H9 (cell line): ENCODE data around the gene INSC. TPM values are rescaled to one million over a fixed set of nuclear protein-coding genes. Genes with fewer than 3 reads are reported as not detected.

Source experiments
- DNase-seq: peaks from one replicate; pipeline ENCODE4 v3.0.0-alpha.2; 2017
- H2AFZ ChIP-seq: one replicate; pipeline ENCODE4 v1.6.1; 2013; ENCODE audit warnings: mild to moderate bottlenecking, low read length, control low read depth, moderate library complexity
- H2AK5ac ChIP-seq: 2 replicates; pipeline ENCODE4 v1.6.1; 2013; ENCODE audit warnings: low read length, control low read depth, mixed read lengths; ENCODE audit not compliant: insufficient read length
- H2BK120ac ChIP-seq: one replicate; pipeline ENCODE4 v1.6.1; 2013; ENCODE audit warnings: low read depth, mild to moderate bottlenecking, low read length, control low read depth, inconsistent platforms; ENCODE audit not compliant: poor library complexity, severe bottlenecking
- H2BK12ac ChIP-seq: 2 replicates; pipeline ENCODE4 v1.6.1; 2013; ENCODE audit warnings: low read length, control low read depth, mixed read lengths, low read depth; ENCODE audit not compliant: insufficient read length
- H2BK15ac ChIP-seq: 2 replicates; pipeline ENCODE4 v1.6.1; 2013; ENCODE audit warnings: low read depth, low read length, control low read depth
- H2BK20ac ChIP-seq: one replicate; pipeline ENCODE4 v1.6.1; 2013; ENCODE audit warnings: low read depth, mild to moderate bottlenecking, low read length, control low read depth, inconsistent platforms; ENCODE audit not compliant: poor library complexity, severe bottlenecking
- H2BK5ac ChIP-seq: 2 replicates; pipeline ENCODE4 v1.6.1; 2013; ENCODE audit warnings: low read length, control low read depth, mixed read lengths; ENCODE audit not compliant: insufficient read length
- H3K14ac ChIP-seq: 2 replicates; pipeline ENCODE4 v1.6.1; 2013; ENCODE audit warnings: low read length, control low read depth; ENCODE audit not compliant: insufficient read depth
- H3K18ac ChIP-seq: 2 replicates; pipeline ENCODE4 v1.6.1; 2013; ENCODE audit warnings: low read depth, mild to moderate bottlenecking, mixed read lengths, low read length, control low read depth; ENCODE audit not compliant: insufficient read length
- H3K23ac ChIP-seq: 2 replicates; pipeline ENCODE4 v1.6.1; 2013; ENCODE audit warnings: low read length, control low read depth, mixed read lengths, low read depth; ENCODE audit not compliant: insufficient read length
- H3K23me2 ChIP-seq: 2 replicates; pipeline ENCODE4 v1.6.1; 2013; ENCODE audit warnings: low read depth, mild to moderate bottlenecking, mixed read lengths, low read length, control low read depth; ENCODE audit not compliant: insufficient read length, poor library complexity, severe bottlenecking
- H3K27ac ChIP-seq: 2 replicates; pipeline ENCODE4 v1.5.1; 2013; ENCODE audit warnings: low read length, control low read depth, mixed read lengths, low read depth; ENCODE audit not compliant: insufficient read length
- H3K27me3 ChIP-seq: 2 replicates; pipeline ENCODE4 v1.6.1; 2013; ENCODE audit warnings: low read length, control low read depth, inconsistent platforms; ENCODE audit not compliant: insufficient read depth
- H3K4ac ChIP-seq: 2 replicates; pipeline ENCODE4 v1.6.1; 2013; ENCODE audit warnings: low read depth, mild to moderate bottlenecking, control low read depth, inconsistent platforms, low read length, moderate library complexity
- H3K4me1 ChIP-seq: 2 replicates; pipeline ENCODE4 v1.6.1; 2013; ENCODE audit warnings: low read length, control low read depth, inconsistent platforms; ENCODE audit not compliant: insufficient read depth
- H3K4me2 ChIP-seq: 2 replicates; pipeline ENCODE4 v1.6.1; 2013; ENCODE audit warnings: low read length, control low read depth, mixed read lengths; ENCODE audit not compliant: insufficient read length, insufficient read depth
- H3K56ac ChIP-seq: 2 replicates; pipeline ENCODE4 v1.6.1; 2013; ENCODE audit warnings: low read depth, mild to moderate bottlenecking, mixed read lengths, low read length, control low read depth; ENCODE audit not compliant: insufficient read length
- H3K79me1 ChIP-seq: 2 replicates; pipeline ENCODE4 v1.6.1; 2013; ENCODE audit warnings: low read depth, mild to moderate bottlenecking, moderate library complexity, low read length, control low read depth, inconsistent platforms; ENCODE audit not compliant: insufficient read depth, poor library complexity, severe bottlenecking
- H3K79me2 ChIP-seq: 2 replicates; pipeline ENCODE4 v1.6.1; 2013; ENCODE audit warnings: low read length, control low read depth, inconsistent platforms; ENCODE audit not compliant: insufficient read depth
- H3K9ac ChIP-seq: 2 replicates; pipeline ENCODE4 v1.6.1; 2013; ENCODE audit warnings: low read length, control low read depth, mixed read lengths; ENCODE audit not compliant: insufficient read length; ENCODE audit errors: extremely low read depth
- H3K9me3 ChIP-seq: one replicate; pipeline ENCODE4 v1.6.1; 2013; ENCODE audit warnings: low read depth, low read length, inconsistent platforms; ENCODE audit not compliant: control insufficient read depth
- H3T11ph ChIP-seq: one replicate; pipeline ENCODE4 v1.6.1; 2013; ENCODE audit warnings: mild to moderate bottlenecking, low read length, control low read depth, inconsistent platforms
- H4K20me1 ChIP-seq: one replicate; pipeline ENCODE4 v1.6.1; 2013; ENCODE audit not compliant: control insufficient read depth, insufficient read length, insufficient read depth
- H4K5ac ChIP-seq: 2 replicates; pipeline ENCODE4 v1.6.1; 2013; ENCODE audit warnings: low read depth, mild to moderate bottlenecking, mixed read lengths, low read length, control low read depth; ENCODE audit not compliant: insufficient read length
- H4K8ac ChIP-seq: replicated peaks from 2 replicates; pipeline ENCODE4 v1.6.1; 2013; ENCODE audit warnings: low read length, control low read depth, mixed read lengths, low read depth; ENCODE audit not compliant: insufficient read length
- H4K91ac ChIP-seq: 2 replicates; pipeline ENCODE4 v1.6.1; 2013; ENCODE audit warnings: low read depth, mild to moderate bottlenecking, moderate library complexity, mixed read lengths, low read length, control low read depth; ENCODE audit not compliant: insufficient read length
- H3K27ac Mint-ChIP-seq, 3 experiments: 2 replicates in 2 of 3; 3 replicates in 1 of 3; pipeline ENCODE4 v1.8.0; 2020 to 2021; ENCODE audit warnings: mixed read lengths in 3 of 3, mild to moderate bottlenecking in 1 of 3, moderate library complexity in 1 of 3
- H3K27me3 Mint-ChIP-seq: 2 replicates; pipeline ENCODE4 v1.8.0; 2021; ENCODE audit warnings: low read depth, mild to moderate bottlenecking, moderate library complexity, mixed read lengths
- H3K36me3 Mint-ChIP-seq, 3 experiments: 2 replicates in 2 of 3; 3 replicates in 1 of 3; pipeline ENCODE4 v1.8.0; 2020 to 2021; ENCODE audit warnings: low read depth in 3 of 3, mixed read lengths in 3 of 3; ENCODE audit not compliant: insufficient read depth in 1 of 3
- H3K4me1 Mint-ChIP-seq, 2 experiments: 2 replicates each; pipeline ENCODE4 v1.8.0; 2020; ENCODE audit warnings: mixed read lengths in 2 of 2
- H3K4me3 Mint-ChIP-seq, 2 experiments: 2 replicates in 1 of 2; 3 replicates in 1 of 2; pipeline ENCODE4 v1.8.0; 2020 to 2021; ENCODE audit warnings: mild to moderate bottlenecking in 2 of 2, mixed read lengths in 2 of 2, moderate library complexity in 1 of 2
- H3K9me3 Mint-ChIP-seq, 2 experiments: 2 replicates in 1 of 2; 3 replicates in 1 of 2; pipeline ENCODE4 v1.8.0; 2020; ENCODE audit warnings: mild to moderate bottlenecking in 2 of 2, mixed read lengths in 2 of 2, moderate library complexity in 1 of 2
- total RNA-seq: library from RNA; stranded (reverse); gene quantifications from 2 replicates; pipeline ENCODE4 v1.2.1, GENCODE V29; 2021
- TF ChIP-seq, protein P1 (sequence below): fragments of 200-600 bp; sonication (generic); conservative IDR thresholded peaks from 3 replicates; pipeline ENCODE4 v1.8.0; 2021; ENCODE audit warnings: antibody characterized with exemption, mild to moderate bottlenecking

INSC gene
- total RNA-seq, 1 experiment from 2014 or later = not detected

GRCh38 chr11:15118431-15118830, 3.7 kb downstream of the INSC start:
- no peaks in the 10 kb centered on the region for H3K79me2 ChIP-seq
- H3K36me3 Mint-ChIP-seq = no peaks in the 10 kb centered on the region
- no peak overlapping the region for H2BK12ac ChIP-seq
- TF ChIP-seq, protein P1, sequence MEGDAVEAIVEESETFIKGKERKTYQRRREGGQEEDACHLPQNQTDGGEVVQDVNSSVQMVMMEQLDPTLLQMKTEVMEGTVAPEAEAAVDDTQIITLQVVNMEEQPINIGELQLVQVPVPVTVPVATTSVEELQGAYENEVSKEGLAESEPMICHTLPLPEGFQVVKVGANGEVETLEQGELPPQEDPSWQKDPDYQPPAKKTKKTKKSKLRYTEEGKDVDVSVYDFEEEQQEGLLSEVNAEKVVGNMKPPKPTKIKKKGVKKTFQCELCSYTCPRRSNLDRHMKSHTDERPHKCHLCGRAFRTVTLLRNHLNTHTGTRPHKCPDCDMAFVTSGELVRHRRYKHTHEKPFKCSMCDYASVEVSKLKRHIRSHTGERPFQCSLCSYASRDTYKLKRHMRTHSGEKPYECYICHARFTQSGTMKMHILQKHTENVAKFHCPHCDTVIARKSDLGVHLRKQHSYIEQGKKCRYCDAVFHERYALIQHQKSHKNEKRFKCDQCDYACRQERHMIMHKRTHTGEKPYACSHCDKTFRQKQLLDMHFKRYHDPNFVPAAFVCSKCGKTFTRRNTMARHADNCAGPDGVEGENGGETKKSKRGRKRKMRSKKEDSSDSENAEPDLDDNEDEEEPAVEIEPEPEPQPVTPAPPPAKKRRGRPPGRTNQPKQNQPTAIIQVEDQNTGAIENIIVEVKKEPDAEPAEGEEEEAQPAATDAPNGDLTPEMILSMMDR = no peak
- H2AFZ ChIP-seq = no peak overlapping the region
- H2BK5ac ChIP-seq = no peak overlapping the region
- no peak overlapping the region for H2AK5ac ChIP-seq
- H3K27ac Mint-ChIP-seq = no peak overlapping the region
- H3T11ph ChIP-seq = no peak overlapping the region
- H2BK120ac ChIP-seq = no peak overlapping the region
- H3K23ac ChIP-seq = no peak overlapping the region
- no peak overlapping the region for H3K9ac ChIP-seq
- H3K4me2 ChIP-seq = no peak overlapping the region
- no peak overlapping the region for H3K4me3 Mint-ChIP-seq
- H3K23me2 ChIP-seq = peaks cover 5% of the 10 kb centered on the region
- H3K79me1 ChIP-seq = no peaks in the 10 kb centered on the region
- H3K4ac ChIP-seq = no peak overlapping the region
- no peak overlapping the region for H3K56ac ChIP-seq
- H3K9me3 Mint-ChIP-seq = no peaks in the 10 kb centered on the region; a peak in 1 of 5 replicates
- no peaks in the 10 kb centered on the region for H3K4me1 ChIP-seq
- peaks cover 49% of the 10 kb centered on the region for H3K27me3 Mint-ChIP-seq
- H4K91ac ChIP-seq = no peak overlapping the region
- no peak overlapping the region for H2BK20ac ChIP-seq
- H2BK15ac ChIP-seq = no peak overlapping the region
- no peaks in the 10 kb centered on the region for H4K20me1 ChIP-seq
- peaks cover 10% of the 10 kb centered on the region; the same call in 1 of the 2 replicates for H3K27me3 ChIP-seq
- no peak overlapping the region for H4K5ac ChIP-seq
- peaks cover 3 to 11% of the 10 kb centered on the region in 2 experiments for H3K4me1 Mint-ChIP-seq
- H3K18ac ChIP-seq = no peak overlapping the region
- no peak for DNase-seq
- no peaks in the 10 kb centered on the region for H3K9me3 ChIP-seq
- no peak overlapping the region for H3K27ac ChIP-seq
- no peak overlapping the region for H4K8ac ChIP-seq
- H3K14ac ChIP-seq = no peak overlapping the region
